Stimulated activated CD8-positive, alpha-beta memory T cell treated with anti-CD3 and anti-CD28 coated beads, Interleukin-7, amount 100 ng/mL, for 48 hours (primary cell): ENCODE results near the gene DCXR.

Source experiments
- DNase-seq, 2 donors: peaks; one replicate each; pipeline ENCODE4 v3.0.0-alpha.2; 2020; ENCODE audit warnings: low read depth in 1 of 2; ENCODE audit errors: extremely low read depth in 1 of 2

The DCXR gene

DNA sequence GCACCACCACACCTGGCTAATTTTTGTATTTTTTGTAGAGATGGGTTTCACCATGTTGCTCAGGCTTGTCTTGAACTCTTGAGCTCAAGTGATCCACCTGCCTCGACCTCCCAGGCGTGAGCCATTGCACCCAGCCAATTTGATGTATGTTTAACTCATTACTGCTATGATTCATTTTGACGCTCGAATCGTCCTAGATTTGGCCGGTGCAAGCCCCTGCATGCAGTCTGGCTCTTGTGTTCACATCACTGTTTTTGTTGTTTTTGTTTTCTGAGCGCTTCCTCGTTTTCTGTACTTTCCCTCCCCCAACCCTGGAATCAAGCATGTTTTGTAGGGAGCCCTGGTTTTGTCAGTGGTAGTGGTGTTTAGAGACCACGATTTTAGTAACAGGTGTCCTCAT, 35.9 kb upstream of the DCXR start:
- DNase-seq = no peak

DNA sequence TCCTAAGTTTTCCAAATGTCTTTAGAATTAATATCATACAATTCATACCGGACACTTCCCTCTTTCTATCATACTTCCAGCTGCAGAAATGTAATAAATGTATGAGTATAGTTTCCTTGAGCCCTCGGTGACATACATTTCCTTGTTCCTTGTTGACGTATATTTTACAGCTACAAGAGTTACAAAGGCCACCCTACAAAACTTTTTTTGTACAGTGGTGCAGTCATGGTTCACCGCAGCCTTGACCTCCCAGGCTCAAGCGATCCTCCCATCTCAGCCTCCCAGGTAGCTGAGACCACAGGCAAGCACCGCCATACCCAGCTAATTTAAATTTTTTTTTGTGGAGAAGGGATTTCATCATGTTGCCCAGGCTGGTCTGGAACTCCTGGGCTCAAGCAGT, 35.3 kb upstream of the DCXR start:
- DNase-seq = no peak

DNA sequence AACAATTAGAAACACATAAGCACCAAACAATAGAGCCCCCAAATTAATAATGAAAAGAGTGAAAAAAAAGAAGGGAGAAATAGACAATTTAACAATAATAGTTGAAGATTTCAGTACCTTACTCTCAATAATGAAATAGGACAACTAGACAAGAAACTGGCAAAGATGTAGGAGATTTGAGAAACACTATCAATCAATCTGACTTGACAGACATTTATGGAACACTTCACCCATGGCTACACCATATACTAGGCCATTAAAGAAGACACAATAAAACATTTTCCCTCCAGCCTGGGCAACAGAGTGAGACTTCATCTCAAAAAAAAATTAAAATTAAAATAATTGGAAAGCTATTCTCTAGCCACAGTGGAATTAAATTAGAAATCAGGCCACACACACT, 33.1 kb upstream of the DCXR start:
- no peak for DNase-seq

DNA sequence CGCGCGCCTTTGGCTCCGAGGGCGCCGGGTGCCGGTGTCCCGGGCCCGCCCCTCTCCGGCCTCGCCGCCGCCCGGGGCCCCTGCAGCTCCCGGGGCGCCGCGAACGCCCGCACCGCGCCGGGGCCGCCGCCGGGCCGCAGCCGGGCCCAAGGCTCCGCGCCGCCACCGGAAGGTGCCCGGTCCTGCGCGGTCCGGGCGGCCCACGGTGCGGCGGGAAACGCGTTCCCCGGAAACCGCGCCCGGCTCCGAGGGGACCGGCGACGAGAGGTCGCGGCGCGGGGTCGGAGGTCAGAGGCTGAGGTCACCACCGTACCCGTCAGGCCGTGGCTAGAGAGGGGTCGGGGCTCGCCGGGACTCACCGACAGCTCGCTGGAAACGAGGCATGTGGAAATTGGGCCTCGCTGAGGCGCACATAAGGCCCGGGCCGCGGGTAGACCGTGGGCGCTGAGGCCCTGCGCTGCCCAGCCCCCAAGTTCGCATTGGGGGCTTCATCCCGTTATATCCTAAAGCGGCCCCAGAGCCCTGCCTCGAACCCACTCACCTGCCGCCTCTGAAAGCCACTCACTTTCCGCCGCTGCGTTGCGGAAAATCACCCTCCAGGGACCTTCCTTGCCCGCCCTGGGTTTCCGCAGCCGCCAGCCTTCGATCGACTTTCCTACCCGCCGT, 28.3 kb upstream of the DCXR start, which contains the start of gene DUS1L:
TSS of gene DUS1L (minus strand) at position 167 of the 666 bp plus-strand sequence. CDS start 745 bp downstream, outside the sequence.
- DNase-seq = peak; percentile 28 to 41

DNA sequence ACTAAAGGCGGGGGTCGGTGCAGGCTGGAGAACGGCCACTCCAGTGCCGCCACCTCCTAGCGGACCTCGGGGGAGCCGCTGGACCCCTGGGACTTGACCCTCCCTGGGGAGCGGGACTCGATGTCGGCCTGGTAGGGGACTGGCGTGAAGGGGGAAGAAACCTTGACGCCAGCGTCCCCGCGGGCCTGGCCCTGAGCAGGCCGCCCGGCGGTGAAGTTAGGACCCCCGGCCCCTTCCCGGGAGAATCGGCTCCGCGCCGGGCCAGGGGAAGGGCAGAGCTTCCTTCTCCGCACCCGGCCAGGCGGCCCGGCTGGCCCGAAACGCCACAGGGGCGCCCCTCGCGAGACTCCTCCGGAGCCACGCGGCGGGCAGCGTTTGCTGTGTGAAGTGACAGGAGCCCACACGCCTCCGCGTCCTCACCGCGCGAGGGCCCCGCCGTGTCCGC, 27.7 kb upstream of the DCXR start:
- DNase-seq = no peak

DNA sequence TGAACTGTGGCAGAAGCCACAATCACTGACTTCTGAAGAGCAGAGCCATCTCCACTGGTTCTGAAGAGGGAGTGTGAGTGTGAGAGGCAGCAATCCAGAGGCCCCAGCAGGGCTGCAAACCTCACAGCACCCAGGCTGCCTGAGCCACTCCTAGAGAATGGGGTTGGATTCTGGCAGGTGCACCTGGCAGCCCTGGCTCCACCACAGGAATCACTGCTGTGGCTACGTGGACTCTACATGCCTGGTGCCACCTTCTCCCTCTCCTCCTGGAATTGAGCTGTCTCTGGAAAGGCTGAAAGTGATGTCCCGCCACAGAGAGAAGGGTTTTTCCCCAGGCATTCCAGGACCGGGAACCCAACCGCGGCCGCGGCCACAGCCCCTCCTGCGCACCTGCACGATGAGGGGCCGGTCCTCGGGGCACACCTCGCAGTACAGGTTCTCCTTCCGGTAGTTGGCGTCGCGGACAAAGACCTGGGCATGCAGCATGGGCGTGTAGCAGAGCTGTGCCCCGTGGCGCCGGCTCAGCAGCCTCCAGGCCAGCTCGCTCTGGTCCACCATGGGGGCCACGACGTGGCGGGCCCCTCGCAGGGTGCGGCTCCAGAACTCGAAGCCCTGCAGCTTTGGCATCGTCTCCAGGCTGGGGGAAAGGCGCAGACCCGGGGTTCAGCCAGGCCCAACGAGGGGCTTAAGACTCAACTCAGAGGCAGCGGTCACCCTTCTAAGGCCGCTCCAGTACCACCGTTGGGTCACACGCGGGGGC, 27.1 kb upstream of the DCXR start:
- no peak for DNase-seq

DNA sequence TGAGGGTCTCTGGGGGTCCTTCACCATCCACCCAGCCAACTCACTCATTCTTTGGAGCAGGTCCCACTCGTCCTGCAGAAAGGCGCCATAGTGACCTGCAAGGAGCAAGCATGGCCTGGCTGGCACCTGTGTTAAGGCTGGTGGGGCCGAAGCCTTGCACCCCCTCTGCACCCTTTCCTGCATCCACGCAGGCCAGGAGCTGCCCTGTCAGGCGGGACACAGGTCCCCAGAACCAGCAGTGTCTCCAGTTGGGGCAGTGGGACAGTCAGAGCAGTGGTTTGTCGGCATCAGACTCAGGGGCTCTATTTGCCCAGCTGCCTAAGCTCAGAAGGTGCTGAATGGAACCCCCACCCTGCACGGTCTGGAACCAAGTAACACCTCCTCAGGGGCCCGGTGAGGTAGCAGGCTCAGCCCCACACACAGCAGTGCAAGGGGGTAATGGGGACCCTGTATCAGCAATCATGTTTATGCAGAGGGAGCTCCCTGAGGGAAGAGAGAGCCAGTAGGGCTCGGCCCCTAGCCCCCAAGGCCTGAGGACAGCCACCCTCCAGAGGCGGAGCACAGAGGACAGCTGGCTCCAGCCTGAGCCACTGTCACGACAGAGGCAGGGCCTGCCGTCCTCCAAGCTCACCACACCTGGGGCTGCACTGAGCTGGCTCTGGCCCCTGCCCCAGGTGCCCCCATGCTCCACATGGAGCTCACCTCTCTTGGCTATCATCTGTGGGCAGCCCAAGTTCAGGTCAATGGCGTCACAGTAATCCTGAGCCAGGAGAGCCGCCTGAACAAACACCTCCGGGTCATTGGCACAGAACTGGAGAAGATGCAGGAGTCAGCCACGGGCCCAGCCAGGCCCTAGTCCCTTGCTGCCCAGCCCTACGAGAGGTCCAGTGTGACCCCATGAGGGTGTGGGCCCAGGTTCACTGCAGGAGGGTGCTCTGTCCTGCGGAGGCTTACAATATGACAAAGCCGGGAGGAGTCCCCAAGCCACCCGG, 26.2 kb upstream of the DCXR start:
- no peak for DNase-seq

DNA sequence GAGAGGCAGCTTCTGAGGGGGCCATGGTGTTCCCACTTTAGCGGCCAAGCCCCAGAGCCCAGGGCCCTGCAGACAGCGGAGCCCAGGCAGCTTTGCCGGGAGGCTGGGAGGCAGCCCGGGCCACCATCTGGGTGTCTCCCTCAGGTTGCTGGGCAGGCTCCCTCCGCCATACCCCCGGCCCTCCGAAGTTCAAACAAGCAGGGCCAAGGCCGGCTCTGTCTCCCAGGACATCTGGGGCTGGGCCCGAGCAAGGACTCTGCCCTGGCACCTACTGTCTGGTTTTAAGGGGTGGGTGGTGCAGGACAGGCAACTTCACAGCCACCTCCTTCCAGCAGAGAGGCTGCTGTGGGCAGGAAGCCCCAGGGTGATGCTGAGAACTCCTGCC, 25.5 kb upstream of the DCXR start:
- no peak for DNase-seq

DNA sequence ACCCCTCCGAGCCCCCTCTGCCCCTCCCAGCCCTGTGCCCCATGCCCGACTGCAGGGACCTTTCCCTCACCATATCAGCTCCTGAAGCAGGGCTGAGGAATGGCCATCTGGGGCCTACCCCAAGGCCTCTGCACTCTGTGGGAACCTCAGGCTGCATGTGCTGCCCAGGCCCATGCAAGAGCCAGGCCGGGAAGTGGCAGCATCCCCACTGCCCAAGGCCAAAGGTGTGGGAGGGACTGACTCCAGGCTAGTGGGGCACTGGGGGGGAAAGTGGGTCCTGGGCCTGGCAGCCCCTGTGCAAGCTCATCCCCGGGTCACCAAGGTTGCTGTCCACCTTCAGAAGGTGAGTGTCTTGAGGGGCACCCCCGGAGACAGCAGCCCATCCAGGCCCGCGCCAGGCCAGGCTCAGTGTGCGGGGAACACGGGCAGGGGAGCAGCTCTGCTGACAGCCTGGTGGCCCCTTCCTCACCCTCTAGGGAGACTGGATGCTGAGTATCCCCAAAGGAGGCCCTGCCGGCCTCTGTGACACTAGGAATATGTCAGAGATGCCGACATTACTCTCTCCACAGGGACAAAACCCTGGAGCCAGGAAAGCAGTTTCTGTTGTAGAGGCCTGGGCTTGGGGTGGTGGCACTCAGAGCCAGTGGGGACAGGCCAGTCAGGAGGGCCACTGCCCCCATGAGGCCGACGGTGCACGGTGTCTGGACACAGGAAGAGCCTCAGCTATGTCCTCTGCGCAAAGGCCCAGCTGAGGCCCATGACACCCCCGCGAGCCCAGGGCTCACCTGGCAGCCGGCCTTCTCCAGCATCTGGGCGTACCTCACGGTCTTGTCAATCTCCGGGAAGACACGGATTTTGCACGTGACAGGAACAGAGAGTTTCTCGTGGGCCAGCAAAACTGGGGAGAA, 24.8 kb upstream of the DCXR start:
- DNase-seq = no peak

DNA sequence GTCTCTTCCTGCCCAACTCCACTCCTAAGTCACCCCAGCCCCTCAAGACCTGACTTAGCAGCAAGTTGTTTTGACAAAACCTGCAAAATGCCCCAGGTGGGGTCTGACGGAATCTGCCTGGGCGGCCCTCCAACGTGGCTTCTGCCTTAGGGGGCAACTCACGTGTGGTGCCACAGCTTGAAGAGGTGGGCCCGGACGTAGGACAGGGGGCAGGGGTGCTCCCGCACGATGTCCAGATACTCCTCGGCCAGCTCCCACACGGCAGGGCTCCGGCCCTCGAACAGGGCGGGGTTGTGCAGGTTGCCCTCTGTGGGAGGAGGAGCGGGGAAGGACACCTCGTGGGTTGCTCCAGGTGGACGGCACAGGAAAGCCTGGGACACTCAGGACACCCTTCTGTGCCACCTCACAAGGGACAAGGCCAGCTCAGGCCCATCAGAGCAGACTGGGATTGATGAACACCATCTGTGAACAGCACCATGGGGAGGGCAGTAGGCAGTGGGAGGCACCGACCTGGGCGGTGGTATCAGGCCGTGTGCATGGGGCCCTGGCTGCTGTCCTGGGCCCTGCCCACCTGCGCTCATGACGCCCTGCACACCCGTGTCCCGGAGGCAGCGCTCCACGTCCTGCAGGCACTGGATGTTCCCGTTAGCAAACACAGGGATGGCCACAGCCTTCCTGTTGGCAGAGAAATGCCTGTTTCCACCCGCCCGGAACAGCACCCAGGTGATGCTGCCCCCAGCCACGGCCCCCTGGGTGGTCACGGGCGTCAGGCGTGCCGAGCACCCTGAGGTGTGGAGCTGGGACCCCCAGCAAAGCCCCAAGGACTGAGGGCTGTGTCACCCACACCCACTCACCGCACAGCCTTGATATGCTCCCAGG, 23.8 kb upstream of the DCXR start:
- DNase-seq = no peak

DNA sequence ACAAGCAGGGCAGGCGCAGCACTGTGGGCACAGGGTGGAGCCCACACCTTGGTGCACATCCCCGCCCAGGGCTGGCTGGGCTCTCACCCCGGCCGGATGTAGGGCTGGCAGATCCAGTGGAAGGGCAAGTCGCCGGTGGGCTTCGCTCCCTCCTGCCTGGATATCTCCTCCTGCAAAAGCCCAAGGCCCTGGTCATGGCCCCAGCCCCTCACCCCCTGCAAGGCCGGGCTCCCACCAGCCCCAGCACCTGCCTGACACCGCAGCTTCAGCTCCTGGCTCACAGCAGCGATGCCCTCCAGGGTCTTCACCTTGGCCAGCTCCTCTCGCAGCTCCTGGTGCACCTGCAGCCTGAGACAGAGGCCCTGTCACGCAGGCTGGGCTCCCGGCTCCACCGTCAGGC, 23.1 kb upstream of the DCXR start:
- no peak for DNase-seq

DNA sequence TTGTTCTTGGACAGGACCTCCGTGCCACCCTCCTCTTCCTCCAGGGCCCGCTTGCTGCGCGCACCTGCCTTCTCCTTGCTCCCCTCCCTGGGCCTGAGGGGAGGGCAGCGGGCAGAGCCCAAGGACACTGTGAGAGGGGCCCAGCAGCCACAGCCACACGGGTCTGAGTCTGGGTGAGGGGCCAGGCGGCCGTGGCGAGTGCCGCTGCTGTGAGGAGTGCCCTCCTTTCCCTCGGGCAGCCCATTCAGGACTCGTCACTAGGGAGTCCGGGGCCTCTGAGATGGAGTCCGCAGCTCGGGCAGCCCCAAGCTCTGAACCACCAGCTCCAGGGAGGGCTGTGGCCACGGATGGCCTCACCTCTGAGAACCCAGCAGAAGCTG, 22.5 kb upstream of the DCXR start:
- DNase-seq = no peak

DNA sequence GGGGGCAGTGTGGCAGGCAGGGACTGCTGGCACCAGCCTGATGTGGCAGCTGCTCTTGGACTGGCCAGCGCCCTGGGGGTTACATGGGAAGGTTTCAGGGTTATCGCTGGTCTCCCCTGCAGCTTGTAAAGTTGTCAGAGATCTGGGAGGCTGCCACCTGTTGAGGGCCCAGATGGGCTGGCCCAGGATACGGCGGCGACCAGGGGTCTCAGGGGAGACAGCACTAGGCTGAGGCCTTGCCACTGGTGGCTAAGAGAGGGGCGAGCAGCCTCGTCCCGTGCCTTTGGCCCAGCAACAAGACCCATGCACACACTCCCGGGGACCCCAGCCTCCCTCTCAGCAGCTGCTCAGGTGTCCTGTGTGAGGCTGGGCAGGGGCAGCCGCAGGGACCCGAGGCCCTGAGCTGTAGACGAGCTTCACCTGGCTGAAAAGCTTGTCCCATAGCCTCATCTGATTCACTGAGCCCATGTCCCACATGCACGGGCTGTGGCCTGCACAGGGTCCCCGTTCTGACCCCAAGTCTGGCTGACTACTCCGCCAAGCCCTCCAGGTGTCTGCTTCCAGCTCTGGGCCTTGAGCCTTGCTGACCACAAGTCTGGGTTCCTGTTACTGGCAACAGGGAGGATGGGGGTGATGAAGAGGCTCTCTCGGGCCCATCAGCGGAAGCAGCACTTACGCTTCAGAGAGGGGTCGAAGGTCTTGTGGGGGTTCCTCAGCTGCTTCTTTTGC, 21.9 kb upstream of the DCXR start:
- DNase-seq = no peak

DNA sequence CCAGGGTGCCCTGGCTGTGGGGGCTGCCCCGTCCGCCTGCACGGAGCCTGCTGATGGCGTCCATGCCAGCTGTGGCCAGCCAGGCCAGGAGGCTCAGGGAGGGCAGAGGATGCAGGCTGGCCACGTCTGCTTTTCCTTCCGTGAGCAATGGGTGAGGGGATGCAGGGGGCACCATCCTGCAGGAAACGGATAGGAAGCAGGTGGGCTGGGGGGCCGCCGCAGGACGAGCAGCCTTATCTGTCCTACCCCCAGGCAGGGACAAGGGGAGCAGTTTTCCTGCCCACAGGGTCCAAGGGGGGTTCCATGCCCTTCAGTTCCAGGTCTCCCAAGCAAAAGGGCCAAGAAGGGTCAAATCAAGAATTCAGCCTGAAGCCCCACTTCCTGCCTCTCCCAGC, 21.4 kb upstream of the DCXR start:
- DNase-seq = no peak

DNA sequence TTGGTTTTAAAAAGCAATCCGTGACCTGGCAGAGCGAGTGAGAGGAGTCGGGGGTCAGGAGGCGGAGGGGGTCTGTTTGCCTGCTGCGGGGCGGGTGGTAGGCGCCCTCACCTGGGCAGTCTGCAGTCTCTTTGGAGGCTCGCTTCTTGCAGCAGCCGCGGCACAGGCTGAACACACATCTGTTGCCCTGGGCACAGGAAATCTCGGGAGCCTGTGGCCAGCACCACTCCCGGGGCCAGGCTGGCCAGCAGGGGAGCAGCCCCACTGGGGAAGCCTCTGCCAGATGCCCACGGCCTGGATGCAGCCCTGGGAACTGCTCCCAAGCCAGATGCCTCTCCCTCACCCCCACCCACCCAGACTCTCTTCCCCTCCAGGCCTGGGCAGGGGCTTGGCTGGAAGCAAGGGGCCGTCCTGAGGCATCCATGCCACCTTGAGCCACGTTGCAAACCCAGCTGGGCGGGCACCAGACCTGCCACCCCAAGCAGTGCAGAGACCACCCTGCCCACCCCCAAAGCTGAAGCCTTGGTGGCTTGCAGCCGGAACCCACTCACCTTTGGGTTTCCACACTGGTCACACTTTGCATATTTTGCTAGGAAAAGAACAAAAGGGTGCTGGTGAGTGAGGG, 20.8 kb upstream of the DCXR start:
- no peak for DNase-seq

DNA sequence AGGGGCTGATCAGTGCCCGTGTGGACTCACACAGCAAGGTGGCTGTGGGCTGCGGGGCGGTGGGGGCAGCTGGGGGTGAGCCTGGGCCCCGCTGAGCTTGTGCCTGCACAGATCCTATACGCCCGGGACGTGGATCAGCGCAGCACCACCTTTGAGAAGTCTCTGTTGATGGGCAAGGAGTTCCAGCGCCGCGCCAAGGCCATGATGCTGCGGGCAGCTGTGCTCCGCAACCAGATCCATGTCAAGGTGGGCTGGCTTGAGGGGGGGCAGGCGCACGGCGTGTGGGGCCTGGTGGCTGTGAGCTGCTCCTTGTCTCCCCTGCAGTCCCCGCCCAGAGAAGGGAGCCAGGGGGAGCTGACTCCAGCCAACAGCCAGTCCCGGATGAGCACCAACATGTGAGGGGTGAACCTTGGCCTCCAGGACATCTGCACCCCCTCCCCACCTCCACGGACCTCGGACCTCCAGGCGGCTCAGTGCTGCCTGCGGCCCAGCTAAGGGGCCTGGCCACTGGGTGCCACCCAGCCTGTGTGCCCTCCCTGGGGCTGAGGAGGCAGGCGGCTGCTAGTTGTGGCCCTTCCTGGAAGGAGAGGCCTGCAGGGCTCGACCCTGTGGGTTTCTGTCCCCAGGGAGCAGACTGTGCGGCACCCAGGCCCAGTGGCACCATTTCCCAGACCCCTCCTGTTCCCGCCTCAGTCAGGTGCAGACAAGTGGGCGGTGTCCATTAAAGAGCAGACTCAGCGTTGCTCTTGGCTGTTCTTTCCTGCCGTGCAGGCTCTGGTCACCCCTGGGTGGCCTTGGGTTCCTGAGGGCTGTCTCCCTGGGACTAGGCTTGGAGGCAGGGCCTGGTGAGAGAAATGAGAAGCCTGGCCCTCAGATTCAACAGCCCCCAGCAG, 19.5 kb upstream of the DCXR start:
- DNase-seq = no peak
